SK-N-MC (cell line): Measurements from ENCODE around the gene SMIM13.

Experiments used
- DNase-seq: peaks from one replicate; pipeline ENCODE4 v3.0.0-alpha.2; 2011; ENCODE audit warnings: low read depth, low spot score
- H3K27ac ChIP-seq: fragments of 200-600 bp; sonication (generic); 2 replicates; pipeline ENCODE4 v1.5.1; 2016; ENCODE audit warnings: mixed run types
- H3K36me3 ChIP-seq: fragments of 200-600 bp; sonication (generic); 2 replicates; pipeline ENCODE4 v1.6.1; 2017; ENCODE audit warnings: antibody characterized with exemption, low read length, mixed read lengths; ENCODE audit not compliant: insufficient read depth
- H3K4me3 ChIP-seq: fragments of 200-600 bp; sonication (generic); 2 replicates; pipeline ENCODE4 v1.5.1; 2016
- H3K9ac ChIP-seq: fragments of 200-600 bp; sonication (generic); 2 replicates; pipeline ENCODE4 v1.8.0; 2017; ENCODE audit warnings: mixed run types, mixed read lengths; ENCODE audit not compliant: insufficient read length
- H3K9me3 ChIP-seq: fragments of 200-600 bp; sonication (generic); 2 replicates; pipeline ENCODE4 v1.6.1; 2017; ENCODE audit warnings: low read depth, mild to moderate bottlenecking, antibody characterized with exemption, low read length, moderate library complexity, mixed read lengths
- EZH2 ChIP-seq: fragments of 200-600 bp; sonication (generic); IDR thresholded peaks from one replicate; pipeline ENCODE4 v1.6.1; 2017; ENCODE audit warnings: antibody characterized with exemption
- FOXP2 ChIP-seq: optimal IDR thresholded peaks from 2 replicates; pipeline ENCODE3; 2011; ENCODE audit warnings: mild to moderate bottlenecking, moderate library complexity; ENCODE audit not compliant: insufficient read depth; ENCODE audit errors: extremely low read length, control extremely low read depth
- POLR2AphosphoS5 ChIP-seq: IDR thresholded peaks from 2 replicates; pipeline ENCODE4 v1.6.1; 2012; ENCODE audit warnings: mild to moderate bottlenecking, low read depth, low read length, borderline replicate concordance

SMIM13 gene

DNA sequence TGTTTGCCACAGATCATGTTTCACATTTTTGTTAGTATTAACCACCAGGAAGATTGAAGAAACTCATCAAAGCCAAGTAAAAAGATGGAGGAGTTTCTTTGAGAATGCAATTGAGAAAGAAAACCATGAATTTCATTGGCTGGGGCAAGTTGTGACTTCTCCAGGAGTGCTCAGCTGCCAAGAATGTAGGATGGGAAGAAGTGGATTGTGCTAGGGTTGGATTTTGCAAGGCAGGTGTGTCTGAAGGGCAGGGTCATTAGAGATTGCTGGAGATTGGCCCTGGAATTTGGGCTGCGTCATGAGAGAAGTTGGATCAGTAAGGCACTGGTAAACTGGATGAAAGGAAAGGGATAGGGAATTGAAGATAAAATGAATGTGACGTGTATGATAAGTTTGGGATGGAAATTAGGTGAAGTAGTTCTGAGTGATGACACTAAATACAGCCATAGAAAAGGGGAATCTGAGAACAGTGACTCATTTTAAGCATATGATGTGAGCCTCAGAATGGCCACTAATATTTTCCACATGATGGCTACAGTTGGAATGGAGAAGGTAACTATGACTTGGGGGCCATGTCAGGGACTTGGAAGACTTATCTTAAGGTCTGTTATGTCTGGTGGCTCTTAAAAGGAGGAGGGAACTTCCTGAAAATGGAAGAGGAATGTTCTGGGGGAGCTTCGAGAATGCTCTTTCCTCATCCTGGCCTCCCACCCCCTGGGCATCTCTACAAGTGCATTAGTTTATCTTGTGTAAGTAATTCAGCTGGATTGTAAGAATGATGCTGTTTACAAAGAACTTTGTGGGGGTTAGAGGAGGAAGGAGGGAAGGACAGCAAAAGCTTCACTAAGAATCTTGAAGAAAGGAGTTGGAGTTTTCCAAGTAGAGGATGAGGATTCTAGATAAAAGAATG, 45.7 kb downstream of the SMIM13 start:
- Histone ChIP-seq H3K4me3 (no peak overlapping the region), H3K9ac (no peak overlapping the region), H3K27ac (no peak overlapping the region), H3K9me3 (no peaks in the 10 kb centered on the region), H3K36me3 (peaks cover 20% of the 10 kb centered on the region)
- TF ChIP-seq FOXP2, result no peak
- TF ChIP-seq POLR2AphosphoS5, result no peak
- TF ChIP-seq EZH2, result no peak
- no peak for DNase-seq

DNA sequence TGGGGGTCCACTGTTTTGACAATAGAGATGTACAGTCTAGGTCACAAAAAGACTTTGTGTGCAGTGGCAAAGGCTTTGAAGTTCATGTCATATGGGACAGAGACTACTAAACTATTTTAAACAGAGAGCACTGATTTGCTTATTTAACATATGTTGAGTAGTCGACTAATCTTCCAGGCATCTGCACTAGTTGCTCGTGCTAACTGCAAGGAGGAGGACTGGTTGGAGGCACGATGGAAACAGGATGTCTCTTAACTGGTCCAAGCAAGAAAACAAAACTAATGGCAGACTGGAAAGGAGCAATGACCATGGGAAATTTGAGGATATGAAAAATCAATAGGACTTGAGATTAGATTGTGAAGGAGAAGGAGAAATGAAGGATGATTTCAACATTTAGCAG, 46.4 kb downstream of the SMIM13 start:
- Histone ChIP-seq H3K9me3 (no peaks in the 10 kb centered on the region), H3K4me3 (no peak overlapping the region), H3K36me3 (peaks cover 13% of the 10 kb centered on the region), H3K9ac (no peak overlapping the region), H3K27ac (no peak overlapping the region)
- no peak for DNase-seq
- TF ChIP-seq POLR2AphosphoS5, result no peak
- no peak for TF ChIP-seq EZH2
- no peak for TF ChIP-seq FOXP2

DNA sequence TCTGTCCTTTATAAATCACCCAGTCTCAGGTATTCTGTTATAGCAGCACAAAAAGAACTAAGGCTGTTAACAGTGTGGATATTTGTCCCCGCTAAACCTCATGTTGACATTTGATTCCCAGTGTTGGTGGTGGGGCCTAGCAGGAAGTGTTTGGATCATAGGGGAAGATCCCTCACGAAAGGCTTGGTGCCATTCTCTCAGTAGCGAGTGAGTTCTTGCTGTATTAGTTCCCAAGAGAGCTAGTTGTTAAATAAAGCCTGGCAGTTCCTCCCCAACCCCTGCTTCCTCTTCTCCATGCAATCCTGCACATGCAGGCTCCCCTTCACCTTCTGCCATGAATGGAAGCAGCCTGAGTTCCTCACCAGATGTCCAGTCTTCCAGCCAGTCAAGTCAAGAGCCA, 47.7 kb downstream of the SMIM13 start:
- no peak overlapping the region for H3K27ac ChIP-seq

GRCh38 chr6:11142296-11143027, 48.8 kb downstream of the SMIM13 start:
- no peak for DNase-seq
- Histone ChIP-seq H3K4me3 (no peak overlapping the region), H3K9me3 (no peaks in the 10 kb centered on the region), H3K36me3 (no peaks in the 10 kb centered on the region), H3K9ac (no peak overlapping the region), H3K27ac (no peak overlapping the region)
- no peak for TF ChIP-seq POLR2AphosphoS5

More for the DNA sequence above, 47.7 kb downstream of the SMIM13 start:
- Histone ChIP-seq H3K36me3 (0 out of 2 replicates have a peak, but pooled peaks cover under 1% of the 10 kb centered on the region), H3K9me3 (no peaks in the 10 kb centered on the region), H3K9ac (no peak overlapping the region), H3K4me3 (no peak overlapping the region)
- TF ChIP-seq FOXP2 (no peak), EZH2 (no peak), POLR2AphosphoS5 (no peak)
- no peak for DNase-seq

DNA sequence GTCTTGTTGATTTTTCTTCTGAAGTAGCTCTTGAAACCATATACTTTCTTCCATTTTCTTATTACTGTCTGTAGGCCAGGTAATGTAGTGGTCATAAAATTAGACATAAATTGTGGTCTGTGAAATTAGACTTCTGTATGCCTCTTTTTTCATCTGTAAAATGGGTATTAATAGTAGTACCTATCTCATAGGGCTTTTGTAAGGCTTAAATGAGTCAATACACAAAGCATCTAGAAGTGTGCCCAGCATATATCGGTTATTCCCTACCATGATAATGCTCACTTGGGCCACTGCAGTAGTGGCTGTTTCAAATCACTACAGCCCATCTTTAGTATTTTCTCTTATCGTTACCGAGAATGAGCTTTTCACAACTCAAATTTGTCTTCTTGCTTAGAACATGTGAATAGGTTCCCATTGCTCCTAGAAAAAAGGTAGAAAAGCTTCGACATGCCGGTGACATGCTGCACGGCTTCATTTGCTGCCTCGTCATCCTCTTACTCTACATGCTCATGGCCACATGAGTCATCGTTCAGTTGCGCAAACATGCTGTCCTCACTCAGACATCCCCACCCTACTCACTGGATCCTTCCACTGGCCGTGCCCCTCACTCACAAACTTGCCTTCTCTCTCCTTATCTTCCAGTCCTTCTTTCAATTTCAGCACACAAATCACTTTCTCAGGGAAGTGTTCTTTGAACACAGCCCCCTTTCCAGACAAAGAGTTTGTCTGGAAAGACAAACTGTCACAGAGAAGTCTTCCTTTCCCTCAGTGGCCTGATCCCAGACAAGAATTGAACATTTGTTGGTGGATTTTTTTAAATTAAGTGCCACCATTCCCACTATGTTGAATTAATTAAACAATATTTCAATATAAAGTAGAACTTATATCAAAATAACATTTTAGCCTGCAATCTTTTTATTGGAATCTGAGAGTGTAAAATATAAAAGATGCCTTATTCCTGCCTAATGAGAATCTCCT, 50.0 kb downstream of the SMIM13 start:
- Histone ChIP-seq H3K9ac (no peak overlapping the region), H3K27ac (no peak overlapping the region), H3K36me3 (no peaks in the 10 kb centered on the region), H3K9me3 (no peaks in the 10 kb centered on the region), H3K4me3 (no peak overlapping the region)
- TF ChIP-seq POLR2AphosphoS5, result no peak
- DNase-seq, result no peak

DNA sequence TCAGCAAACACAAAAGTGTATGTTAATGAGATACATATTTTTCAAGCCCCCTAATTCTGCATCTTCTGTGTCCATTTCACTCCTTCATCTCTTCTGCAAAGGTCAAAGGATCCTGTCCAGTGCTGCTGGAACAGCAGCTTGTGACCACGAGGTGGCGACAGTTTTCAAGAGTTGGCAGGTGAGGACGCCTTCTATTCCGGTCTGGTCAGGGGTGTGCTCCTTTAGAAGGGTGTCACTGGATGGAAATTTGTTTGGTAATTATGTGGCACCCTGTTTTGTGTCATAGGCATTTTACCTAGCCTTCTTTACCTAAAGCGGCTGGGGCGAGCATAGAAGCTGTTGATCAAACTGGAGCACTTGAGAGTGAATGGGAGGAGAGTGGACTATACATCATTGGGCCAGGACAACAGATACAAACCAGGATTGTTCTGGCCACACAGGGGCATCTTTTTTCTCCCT, 50.8 kb downstream of the SMIM13 start:
- Histone ChIP-seq H3K4me3 (no peak overlapping the region), H3K27ac (no peak overlapping the region), H3K9ac (no peak overlapping the region), H3K9me3 (no peaks in the 10 kb centered on the region), H3K36me3 (no peaks in the 10 kb centered on the region)
- TF ChIP-seq EZH2 (no peak), POLR2AphosphoS5 (no peak), FOXP2 (no peak)
- DNase-seq, result no peak

DNA sequence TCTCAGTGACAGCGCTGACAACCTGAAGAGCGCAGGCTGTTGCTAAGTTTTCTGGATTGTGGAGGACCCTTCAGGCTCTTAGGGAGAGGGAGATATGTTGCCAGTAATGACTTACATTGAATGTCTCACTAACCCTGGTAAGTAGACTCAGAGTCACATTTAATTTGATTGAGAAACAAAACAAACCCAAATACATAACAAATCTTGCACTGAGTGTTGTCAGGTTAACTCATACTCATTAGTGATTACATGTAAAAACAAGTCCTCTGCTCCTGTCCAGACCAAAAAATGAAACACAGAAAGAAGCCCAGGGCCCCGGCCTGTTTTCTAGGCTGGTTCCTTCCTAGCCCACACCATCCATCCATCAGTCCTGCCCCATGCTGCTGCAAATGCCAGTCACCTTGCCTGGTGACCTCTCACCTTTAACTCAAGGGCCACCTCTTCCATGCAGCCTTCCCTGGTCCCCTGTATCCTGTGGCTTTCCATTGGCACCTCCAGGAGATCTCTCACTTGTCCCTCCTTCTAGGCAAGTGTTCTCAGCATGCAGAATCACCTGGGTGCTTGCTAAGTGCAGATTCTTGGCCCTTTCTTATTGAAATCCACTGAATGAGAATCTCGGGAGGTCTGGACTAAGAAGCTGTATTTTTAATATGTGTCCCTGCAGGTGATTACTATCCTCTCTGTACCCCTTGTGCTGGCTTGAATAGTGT, 52.6 kb downstream of the SMIM13 start:
- H3K27ac ChIP-seq, result no peak overlapping the region
- H3K9ac ChIP-seq, result no peak overlapping the region
- H3K36me3 ChIP-seq, result no peaks in the 10 kb centered on the region
- no peak for DNase-seq
- TF ChIP-seq EZH2 (no peak), POLR2AphosphoS5 (no peak), FOXP2 (no peak)
- H3K9me3 ChIP-seq, result no peaks in the 10 kb centered on the region
- H3K4me3 ChIP-seq, result no peak overlapping the region

DNA sequence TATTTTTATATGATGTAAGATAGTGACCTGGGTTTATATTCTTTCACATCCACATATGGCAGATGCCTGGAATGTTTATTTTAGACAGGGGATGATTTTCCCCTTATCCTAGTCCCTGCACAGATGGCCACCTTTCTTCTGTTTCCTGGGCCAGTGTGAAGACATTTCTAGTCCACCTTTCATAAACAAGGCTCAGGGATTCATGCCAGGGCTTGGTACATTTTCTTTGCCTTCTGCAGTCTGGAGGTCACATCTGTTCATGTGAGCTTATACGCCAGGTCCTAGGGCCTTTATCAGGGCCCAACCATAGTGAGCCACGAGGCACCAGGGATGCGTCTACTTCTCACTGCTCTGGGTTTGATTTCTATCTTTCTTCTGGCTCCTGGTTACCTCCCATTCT, 55.9 kb downstream of the SMIM13 start:
- Histone ChIP-seq H3K4me3 (no peak overlapping the region), H3K9me3 (no peaks in the 10 kb centered on the region), H3K27ac (no peak overlapping the region), H3K36me3 (no peaks in the 10 kb centered on the region), H3K9ac (no peak overlapping the region)
- DNase-seq, result no peak
- TF ChIP-seq POLR2AphosphoS5 (no peak), EZH2 (no peak), FOXP2 (no peak)
